GM12878 (cell line): ENCODE data around the gene IL17RA. TPM values are rescaled to one million over a fixed set of nuclear protein-coding genes. Genes with fewer than 3 reads are reported as not detected.
A peak's percentile ranks its signal among the peaks of the same experiment; 100 is the strongest.

Experiments
- ATAC-seq: fragments of 200-7000 bp; cut with Tn5 transposase; 3 replicates; pipeline ENCODE4 v1.9.1; 2020; ENCODE audit warnings: mild to moderate bottlenecking, moderate library complexity
- BruUV-seq: library from RNA; stranded (reverse); fragments of 400-500 nt; replicated peaks from 2 replicates; lab custom pipeline; 2021; lab: Mats Ljungman, UMichigan
- CTCF ChIA-PET: fragments of 300-600 bp; sonication (Branson Sonifier 250); formaldehyde crosslinking; extraction: SDS; loops from one replicate; lab custom pipeline; 2021; ENCODE audit warnings: inconsistent platforms; lab: Yijun Ruan, JAX
- POLR2A ChIA-PET: fragments of 350-600 bp; formaldehyde crosslinking; extraction: SDS; loops from one replicate; lab custom pipeline; 2021; ENCODE audit warnings: inconsistent platforms; lab: Charles Lee
- RAD21 ChIA-PET: fragments of 300-600 bp; sonication (Branson Sonifier 250); formaldehyde crosslinking; loops from one replicate; lab custom pipeline; 2023; ENCODE audit warnings: antibody characterized with exemption; ENCODE audit not compliant: unreplicated experiment; lab: Charles Lee
- SMC1A ChIA-PET: fragments of 300-600 bp; sonication (Branson Sonifier 250); formaldehyde crosslinking; loops from one replicate; lab custom pipeline; 2023; ENCODE audit not compliant: unreplicated experiment, uncharacterized antibody; lab: Charles Lee
- DNase-seq: peaks from one replicate; pipeline ENCODE4 v3.0.0-alpha.2; 2011; ENCODE audit warnings: low read depth, low spot score
- FAIRE-seq: peaks from 3 replicates; lab custom pipeline; 2011; peaks lifted over from hg19 to GRCh38; lab: Jason Lieb, UNC
- H2AFZ ChIP-seq: 2 replicates; pipeline ENCODE4 v1.6.0; 2011; ENCODE audit warnings: low read depth, low read length, control low read depth; ENCODE audit not compliant: control insufficient read depth
- H3K27ac ChIP-seq: 2 replicates; pipeline ENCODE4 v1.5.1; 2011; ENCODE audit warnings: control low read depth; ENCODE audit not compliant: control insufficient read depth, insufficient read depth
- H3K27me3 ChIP-seq, 2 experiments: replicated peaks in 1 of 2; 2 replicates each; pipeline versions ENCODE4 v1.6.0 to v1.6.1; 2011; ENCODE audit warnings: low read length in 1 of 2; ENCODE audit not compliant: control insufficient read depth in 2 of 2, insufficient read depth in 2 of 2
- H3K36me3 ChIP-seq, 2 experiments: 2 replicates each; pipeline ENCODE4 v1.5.1; 2011; ENCODE audit warnings: low read length in 1 of 2; ENCODE audit not compliant: control insufficient read depth in 2 of 2, insufficient read depth in 2 of 2
- H3K4me1 ChIP-seq: 2 replicates; pipeline ENCODE4 v1.6.1; 2011; ENCODE audit warnings: mild to moderate bottlenecking, low read length, moderate library complexity, mixed read lengths; ENCODE audit not compliant: control insufficient read depth, insufficient read depth
- H3K4me2 ChIP-seq: 2 replicates; pipeline ENCODE4 v1.6.0; 2011; ENCODE audit warnings: control low read depth; ENCODE audit not compliant: control insufficient read depth, insufficient read depth
- H3K4me3 ChIP-seq: fragments of 200-600 bp; sonication (generic); 2 replicates; pipeline ENCODE4 v1.5.1; 2016
- H3K79me2 ChIP-seq: 2 replicates; pipeline ENCODE4 v1.6.0; 2011; ENCODE audit warnings: low read length; ENCODE audit not compliant: control insufficient read depth, insufficient read depth
- H3K9ac ChIP-seq: 2 replicates; pipeline ENCODE4 v1.8.0; 2011; ENCODE audit warnings: low read length, control low read depth, mixed read lengths; ENCODE audit not compliant: control insufficient read depth, insufficient read depth
- H3K9me3 ChIP-seq: replicated peaks from 3 replicates; pipeline ENCODE4 v1.5.1; 2011; ENCODE audit warnings: mild to moderate bottlenecking, low read length; ENCODE audit not compliant: control insufficient read depth, insufficient read depth
- H4K20me1 ChIP-seq: 2 replicates; pipeline ENCODE4 v1.6.0; 2011; ENCODE audit not compliant: control insufficient read depth, insufficient read depth
- BHLHE40 ChIP-seq, 2 experiments: fragments of 450-650 bp in 1 of 2; IDR thresholded peaks; 2 replicates each; pipeline ENCODE4 v1.6.1; 2011 to 2017; ENCODE audit warnings: low read depth in 2 of 2, borderline replicate concordance in 1 of 2, improper control_type of control experiment in 1 of 2, low read length in 1 of 2, mild to moderate bottlenecking in 1 of 2
- BRCA1 ChIP-seq: IDR thresholded peaks from 2 replicates; pipeline ENCODE4 v1.6.1; 2011; ENCODE audit warnings: low read depth, low read length, improper control_type of control experiment
- DPF2 ChIP-seq: fragments of 450-650 bp; IDR thresholded peaks from 2 replicates; pipeline ENCODE4 v1.6.1; 2017; ENCODE audit warnings: mild to moderate bottlenecking
- EED ChIP-seq: sonication (generic); IDR thresholded peaks from 2 replicates; pipeline ENCODE4 v1.6.1; 2016; ENCODE audit warnings: antibody characterized with exemption, low read depth
- EGR1 ChIP-seq, 2 experiments: IDR thresholded peaks; 1 replicate in 1 of 2; 2 replicates in 1 of 2; pipeline ENCODE4 v1.6.1; 2011 to 2012; ENCODE audit warnings: low read depth in 2 of 2, low read length in 2 of 2, borderline replicate concordance in 1 of 2, mild to moderate bottlenecking in 1 of 2, moderate library complexity in 1 of 2
- EZH2 ChIP-seq: IDR thresholded peaks from 2 replicates; pipeline ENCODE4 v1.6.1; 2012; ENCODE audit warnings: low read depth, mild to moderate bottlenecking, control low read depth, inconsistent platforms, low read length, borderline replicate concordance; ENCODE audit not compliant: control insufficient read depth
- HDGF ChIP-seq: fragments of 450-650 bp; IDR thresholded peaks from 2 replicates; pipeline ENCODE4 v1.6.1; 2016; ENCODE audit warnings: antibody characterized with exemption
- IKZF2 ChIP-seq, 2 experiments: fragments of 450-650 bp; IDR thresholded peaks; 2 replicates each; pipeline ENCODE4 v1.6.1; 2017; ENCODE audit warnings: mild to moderate bottlenecking in 2 of 2, moderate library complexity in 2 of 2
- MLLT1 ChIP-seq: fragments of 450-650 bp; IDR thresholded peaks from 2 replicates; pipeline ENCODE4 v1.6.1; 2016; ENCODE audit warnings: mild to moderate bottlenecking
- PAX8 ChIP-seq: fragments of 450-650 bp; IDR thresholded peaks from 2 replicates; pipeline ENCODE4 v1.6.1; 2017; ENCODE audit warnings: mild to moderate bottlenecking, moderate library complexity
- STAT3 ChIP-seq: IDR thresholded peaks from 2 replicates; pipeline ENCODE4 v1.6.1; 2011; ENCODE audit warnings: low read depth, low read length, improper control_type of control experiment
- SUZ12 ChIP-seq: fragments of 200-600 bp; sonication (generic); IDR thresholded peaks from one replicate; pipeline ENCODE4 v1.6.1; 2018; ENCODE audit warnings: antibody characterized with exemption, mild to moderate bottlenecking; ENCODE audit not compliant: unreplicated experiment
- TCF3 ChIP-seq: IDR thresholded peaks from 2 replicates; pipeline ENCODE4 v1.6.1; 2012; ENCODE audit warnings: low read depth, mild to moderate bottlenecking, low read length, borderline replicate concordance; ENCODE audit not compliant: insufficient read depth
- ZNF274 ChIP-seq: IDR thresholded peaks from one replicate; pipeline ENCODE4 v1.8.0; 2011; ENCODE audit not compliant: insufficient read length, insufficient read depth
- ZNF384 ChIP-seq: IDR thresholded peaks from 2 replicates; pipeline ENCODE4 v1.6.1; 2012; ENCODE audit warnings: low read depth, mild to moderate bottlenecking, low read length, improper control_type of control experiment, borderline replicate concordance
- WGBS: methylation state at CpG from one replicate; pipeline ENCODE4 v1.1.6; 2016; ENCODE audit warnings: low lambda C conversion rate; ENCODE audit not compliant: insufficient replicate concordance, insufficient coverage; ENCODE audit errors: missing lambda C conversion rate; 5-methylcytosine and 5-hydroxymethylcytosine counted together
- in situ Hi-C: fragments of 300-500 bp; cut with MboI; formaldehyde crosslinking; loops from 9 replicates; pipeline ENCODE4 v1.14.3; 2018; ENCODE audit warnings: mixed read lengths
- intact Hi-C: fragments of 100-400 bp; cut with micrococcal nuclease; formaldehyde crosslinking; loops from one replicate; pipeline ENCODE4 v1.14.2; 2022; ENCODE audit not compliant: unreplicated experiment
- polyA plus RNA-seq, 11 experiments: library from polyadenylated mRNA; depleted of rRNA in 4 of 11; unstranded in 6 of 11; stranded (reverse) in 5 of 11; fragments of >200 nt; fragmentation: Nextera tagmentation in 4 of 11; fragmentation: Illumina TruSeq in 1 of 11; extraction: Ambion mirVana in 4 of 11; extraction: Trizol in 1 of 11; gene quantifications; 1 replicate in 1 of 11; 2 replicates in 10 of 11; pipeline versions ENCODE4 v1.2.1 to v1.2.3, GENCODE V29; 2011 to 2016; ENCODE audit warnings: inconsistent platforms in 2 of 11, missing spikeins in 2 of 11, low read depth in 1 of 11
- total RNA-seq, 4 experiments: library from RNA; depleted of rRNA in 3 of 4; stranded (reverse); fragments of >200 nt in 3 of 4; fragmentation: Illumina TruSeq in 1 of 4; extraction: Trizol in 1 of 4; gene quantifications; 2 replicates each; pipeline versions ENCODE4 v1.2.1 to v1.2.3, GENCODE V29; 2013 to 2021
- TF ChIP-seq, protein P1 (sequence below): fragments of 450-650 bp; IDR thresholded peaks from 2 replicates; pipeline ENCODE4 v1.6.1; 2016; ENCODE audit warnings: mild to moderate bottlenecking
- TF ChIP-seq, protein P2 (sequence below): fragments of 450-650 bp; formaldehyde crosslinking; IDR thresholded peaks from 2 replicates; pipeline ENCODE4 v1.5.0; 2022; ENCODE audit warnings: mild to moderate bottlenecking, missing genetic modification characterization

Gene IL17RA
- total and polyA plus RNA-seq, 10 of the 15 experiments (the other 5 are each of a cell fraction or from before 2014, with no cell fraction given): 0.71 to 10.2 (median 4.2) TPM

DNA sequence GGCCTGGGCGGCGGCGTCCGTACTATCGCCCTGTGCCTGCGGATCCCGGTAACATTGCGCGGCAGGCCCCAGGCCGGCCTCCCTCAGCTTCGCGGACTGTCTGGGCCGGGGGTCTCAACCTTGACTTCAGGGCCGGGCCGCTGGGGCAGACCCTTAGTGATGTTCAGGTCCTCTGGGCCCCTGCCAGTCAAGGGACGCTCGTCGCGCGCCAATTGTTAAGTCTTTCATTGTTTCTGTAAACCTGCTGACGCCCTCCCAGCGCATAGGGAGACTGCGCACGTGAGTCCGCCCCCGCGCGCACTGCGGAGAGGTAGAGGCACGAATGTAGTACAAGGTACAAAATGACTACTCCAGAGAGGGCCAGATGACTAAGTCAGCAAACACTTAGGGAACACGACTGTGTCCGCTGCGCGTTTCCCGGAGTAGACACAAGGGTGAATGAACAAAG is 74.7 kb downstream of the IL17RA start:
- no peaks in the 10 kb centered on the region for H3K27me3 ChIP-seq
- H3K9ac ChIP-seq: peak overlapping the region; percentile 70
- H3K9me3 ChIP-seq: no peaks in the 10 kb centered on the region
- SMC1A ChIA-PET: interaction anchor here (1.2 kb wide), 1 partner anchor 13 kb away, joined by 3 read pairs; no protein-coding TSS in a partner anchor
- H3K4me2 ChIP-seq: peak overlapping the region; percentile 48
- in situ Hi-C loops: no loop called here
- peak overlapping the region; percentile 95 for H2AFZ ChIP-seq
- H3K27ac ChIP-seq: peak overlapping the region; percentile 61
- peaks cover 3% of the 10 kb centered on the region; the same call in 1 of the 2 replicates for H3K4me1 ChIP-seq
- H3K36me3 ChIP-seq: no peaks in the 10 kb centered on the region
- intact Hi-C loops: loop anchor here (1.0 to 10.0 kb wide), 2 partner anchors 72 to 335 kb away; partner anchors contain the start of gene XKR3
- ATAC-seq (peak; percentile 49), FAIRE-seq (peak; percentile 52), DNase-seq (no peak)
- POLR2A ChIA-PET: interaction anchor here (0.5 kb wide), 1 partner anchor 97 kb away, joined by 4 read pairs; no protein-coding TSS in a partner anchor
- peaks cover 23% of the 10 kb centered on the region for H3K79me2 ChIP-seq
- WGBS: 1% methylated on average over 35 of the region's 35 CpGs
- H4K20me1 ChIP-seq: no peaks in the 10 kb centered on the region
- RAD21 ChIA-PET: interaction anchor here (1.0 kb wide), 1 partner anchor 12 kb away, joined by 3 read pairs; no protein-coding TSS in a partner anchor
- peak overlapping the region; percentile 79 for H3K4me3 ChIP-seq
- CTCF ChIA-PET: interaction anchor here (0.6 to 8.1 kb wide), 2 partner anchors 13 to 35 kb away, joined by 3 to 72 read pairs; no protein-coding TSS in a partner anchor
- BruUV-seq: no TSS peak
- TF ChIP-seq BHLHE40 (IDR thresholded peaks at IDR 0.05; ENCODE audit: borderline replicate concordance in 1 of 2, low read depth in 2 of 2, low read length in 1 of 2) (peak; percentile 80 to 90), PAX8 (no peak), EZH2 (no peak), IKZF2 (IDR thresholded peaks at IDR 0.05) (no peak), EGR1 (IDR thresholded peaks at IDR 0.05; ENCODE audit: borderline replicate concordance in 1 of 2, low read depth in 2 of 2, low read length in 2 of 2) (peak; percentile 55 to 94), HDGF (0 out of 2 replicates have a peak, but pooled peaks have one; percentile 18), MLLT1 (peak; percentile 93), EED (no peak), STAT3 (no peak), BRCA1 (no peak), SUZ12 (no peak), DPF2 (no peak), TCF3 (no peak), ZNF274 (no peak), ZNF384 (no peak)
- TF ChIP-seq, protein P1, sequence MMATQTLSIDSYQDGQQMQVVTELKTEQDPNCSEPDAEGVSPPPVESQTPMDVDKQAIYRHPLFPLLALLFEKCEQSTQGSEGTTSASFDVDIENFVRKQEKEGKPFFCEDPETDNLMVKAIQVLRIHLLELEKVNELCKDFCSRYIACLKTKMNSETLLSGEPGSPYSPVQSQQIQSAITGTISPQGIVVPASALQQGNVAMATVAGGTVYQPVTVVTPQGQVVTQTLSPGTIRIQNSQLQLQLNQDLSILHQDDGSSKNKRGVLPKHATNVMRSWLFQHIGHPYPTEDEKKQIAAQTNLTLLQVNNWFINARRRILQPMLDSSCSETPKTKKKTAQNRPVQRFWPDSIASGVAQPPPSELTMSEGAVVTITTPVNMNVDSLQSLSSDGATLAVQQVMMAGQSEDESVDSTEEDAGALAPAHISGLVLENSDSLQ: peak; percentile 62
- TF ChIP-seq, protein P2, sequence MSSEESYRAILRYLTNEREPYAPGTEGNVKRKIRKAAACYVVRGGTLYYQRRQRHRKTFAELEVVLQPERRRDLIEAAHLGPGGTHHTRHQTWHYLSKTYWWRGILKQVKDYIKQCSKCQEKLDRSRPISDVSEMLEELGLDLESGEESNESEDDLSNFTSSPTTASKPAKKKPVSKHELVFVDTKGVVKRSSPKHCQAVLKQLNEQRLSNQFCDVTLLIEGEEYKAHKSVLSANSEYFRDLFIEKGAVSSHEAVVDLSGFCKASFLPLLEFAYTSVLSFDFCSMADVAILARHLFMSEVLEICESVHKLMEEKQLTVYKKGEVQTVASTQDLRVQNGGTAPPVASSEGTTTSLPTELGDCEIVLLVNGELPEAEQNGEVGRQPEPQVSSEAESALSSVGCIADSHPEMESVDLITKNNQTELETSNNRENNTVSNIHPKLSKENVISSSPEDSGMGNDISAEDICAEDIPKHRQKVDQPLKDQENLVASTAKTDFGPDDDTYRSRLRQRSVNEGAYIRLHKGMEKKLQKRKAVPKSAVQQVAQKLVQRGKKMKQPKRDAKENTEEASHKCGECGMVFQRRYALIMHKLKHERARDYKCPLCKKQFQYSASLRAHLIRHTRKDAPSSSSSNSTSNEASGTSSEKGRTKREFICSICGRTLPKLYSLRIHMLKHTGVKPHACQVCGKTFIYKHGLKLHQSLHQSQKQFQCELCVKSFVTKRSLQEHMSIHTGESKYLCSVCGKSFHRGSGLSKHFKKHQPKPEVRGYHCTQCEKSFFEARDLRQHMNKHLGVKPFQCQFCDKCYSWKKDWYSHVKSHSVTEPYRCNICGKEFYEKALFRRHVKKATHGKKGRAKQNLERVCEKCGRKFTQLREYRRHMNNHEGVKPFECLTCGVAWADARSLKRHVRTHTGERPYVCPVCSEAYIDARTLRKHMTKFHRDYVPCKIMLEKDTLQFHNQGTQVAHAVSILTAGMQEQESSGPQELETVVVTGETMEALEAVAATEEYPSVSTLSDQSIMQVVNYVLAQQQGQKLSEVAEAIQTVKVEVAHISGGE (CRISPR knock-in tag): no peak
